NAMALWA (cell line): Measurements from ENCODE around the gene SFI1.

Experiments
- DNase-seq: peaks from one replicate; pipeline ENCODE4 v3.0.0-alpha.2; 2015; ENCODE audit warnings: low spot score

SFI1 gene

GRCh38 chr22:31616315-31616980, 120.1 kb downstream of the SFI1 start:
- peak; percentile 43 for DNase-seq

- no peak for DNase-seq
These were observed 121.7 kb downstream of the SFI1 start for GRCh38 chr22:31618057-31618456.

- no peak for DNase-seq
These were observed 122.3 kb downstream of the SFI1 start for GRCh38 chr22:31618471-31619176.

DNA sequence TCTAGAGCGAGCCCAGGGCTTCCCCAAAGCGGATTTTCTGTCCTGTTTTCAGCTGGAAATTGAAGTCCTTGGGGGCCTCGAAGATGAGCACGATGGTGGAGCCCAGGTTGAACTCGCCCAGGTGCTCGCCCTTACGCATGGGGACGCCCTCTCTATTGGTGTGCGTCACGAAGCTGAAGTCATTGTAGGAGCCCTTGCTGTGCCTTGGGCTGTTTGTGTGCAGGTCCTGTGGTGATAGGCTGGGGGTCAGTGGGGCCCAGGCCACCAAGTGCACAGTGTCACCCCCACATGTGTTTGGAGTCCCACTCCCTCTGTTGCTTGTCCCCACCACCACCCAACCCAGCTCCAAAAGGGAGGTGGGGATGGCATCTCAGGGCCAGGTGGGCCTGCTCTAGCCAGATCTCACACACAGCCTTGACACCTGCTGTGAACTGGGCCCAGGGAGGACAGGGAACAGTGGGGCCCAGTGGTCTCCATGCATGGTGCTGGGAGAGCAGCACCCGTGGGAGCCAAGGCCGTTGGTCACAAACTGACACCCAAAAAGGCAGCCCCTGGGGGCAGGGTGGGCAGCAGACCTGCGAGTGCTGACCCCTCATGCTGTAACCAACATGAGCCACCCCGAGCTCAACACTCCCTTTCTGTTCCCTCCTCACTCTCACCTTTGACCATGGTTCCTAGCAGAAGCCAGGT, 123.4 kb downstream of the SFI1 start:
- DNase-seq = no peak

DNA sequence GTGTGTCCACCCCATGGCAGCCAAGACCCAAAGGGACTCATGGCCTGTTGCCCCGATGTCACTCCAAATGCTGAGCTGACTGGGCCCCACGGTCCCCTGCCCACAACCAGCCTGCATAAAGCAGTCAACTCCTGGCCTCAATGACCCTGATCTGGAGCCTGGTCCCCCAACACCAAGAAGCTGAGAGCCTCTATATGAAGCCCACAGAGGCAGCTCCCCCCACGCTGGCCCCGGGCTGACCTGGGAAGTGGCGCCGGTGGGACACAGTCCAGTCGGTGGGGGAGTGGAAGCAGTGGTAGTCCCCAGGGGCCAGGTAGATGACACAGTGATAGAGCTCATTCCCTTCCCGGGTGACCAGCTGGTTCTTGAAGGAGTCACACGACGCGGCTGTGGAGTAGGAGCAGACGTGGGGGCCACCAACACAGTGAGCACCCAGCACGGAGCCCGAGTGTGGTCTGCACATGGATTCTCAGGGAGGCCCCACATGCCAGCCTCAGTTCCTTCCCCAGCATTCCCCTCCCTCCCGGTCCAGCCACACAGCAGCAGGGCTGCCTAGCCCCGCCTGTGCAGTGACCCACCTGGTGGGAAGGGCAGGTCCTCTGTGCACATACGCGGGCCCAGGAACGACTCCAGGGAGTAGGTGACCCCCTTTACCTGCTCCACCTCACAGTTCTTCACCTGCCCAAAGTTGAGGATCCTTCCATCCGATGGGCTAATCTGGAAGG, 124.6 kb downstream of the SFI1 start:
- DNase-seq = no peak

DNA sequence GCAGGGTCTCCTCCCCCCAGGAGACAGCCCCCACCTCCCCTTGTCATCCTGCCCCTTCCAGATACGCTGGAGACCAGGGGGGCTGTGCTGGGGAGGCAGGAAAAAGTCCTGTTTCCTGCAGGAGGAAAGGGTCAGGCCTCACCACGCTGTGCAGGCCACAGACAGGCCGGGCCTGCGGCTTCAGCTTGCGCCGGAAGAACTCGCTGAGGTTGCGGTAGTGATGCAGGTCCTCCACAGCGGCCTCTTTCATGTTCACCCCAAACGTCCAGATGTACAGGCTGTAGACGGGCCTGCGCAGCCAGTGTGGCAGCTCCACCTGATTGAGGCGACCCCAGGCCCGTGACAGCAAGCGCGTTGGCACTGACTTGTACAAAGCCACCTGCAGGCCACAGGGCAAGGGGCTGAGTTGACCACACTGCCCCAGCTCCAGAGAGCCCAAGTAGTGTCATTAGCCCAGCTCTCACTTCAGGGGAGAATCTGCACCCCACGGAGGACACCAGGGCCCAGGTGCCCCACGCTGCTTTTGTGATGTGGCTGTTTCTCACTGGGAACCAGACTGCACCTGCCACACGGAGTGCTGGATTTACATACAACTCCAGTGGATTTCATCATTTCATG, 125.3 kb downstream of the SFI1 start:
- DNase-seq = no peak

- no peak for DNase-seq
These were observed 126.6 kb downstream of the SFI1 start for GRCh38 chr22:31622980-31623379.

GRCh38 chr22:31623592-31624304, 127.4 kb downstream of the SFI1 start:
- no peak for DNase-seq

DNA sequence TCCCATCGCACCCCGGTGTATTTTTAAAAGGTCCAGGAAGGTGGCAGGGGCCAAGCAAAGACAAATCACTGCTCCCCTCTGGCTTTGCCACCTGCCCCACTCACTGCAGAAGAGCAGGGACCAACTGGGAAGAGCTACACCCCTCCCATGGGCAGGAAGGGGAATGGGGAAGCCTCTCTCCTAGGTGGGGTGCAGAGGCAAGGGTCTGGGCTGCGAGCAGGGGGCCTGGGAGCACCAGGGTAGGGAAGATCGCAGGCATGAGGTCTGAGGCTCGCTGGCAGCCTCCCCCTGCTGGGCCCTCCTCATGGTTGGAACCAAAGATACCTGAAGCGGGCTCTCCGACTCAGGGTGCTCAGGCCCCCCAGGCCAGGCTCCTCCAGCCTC, 128.9 kb downstream of the SFI1 start:
- no peak for DNase-seq

DNA sequence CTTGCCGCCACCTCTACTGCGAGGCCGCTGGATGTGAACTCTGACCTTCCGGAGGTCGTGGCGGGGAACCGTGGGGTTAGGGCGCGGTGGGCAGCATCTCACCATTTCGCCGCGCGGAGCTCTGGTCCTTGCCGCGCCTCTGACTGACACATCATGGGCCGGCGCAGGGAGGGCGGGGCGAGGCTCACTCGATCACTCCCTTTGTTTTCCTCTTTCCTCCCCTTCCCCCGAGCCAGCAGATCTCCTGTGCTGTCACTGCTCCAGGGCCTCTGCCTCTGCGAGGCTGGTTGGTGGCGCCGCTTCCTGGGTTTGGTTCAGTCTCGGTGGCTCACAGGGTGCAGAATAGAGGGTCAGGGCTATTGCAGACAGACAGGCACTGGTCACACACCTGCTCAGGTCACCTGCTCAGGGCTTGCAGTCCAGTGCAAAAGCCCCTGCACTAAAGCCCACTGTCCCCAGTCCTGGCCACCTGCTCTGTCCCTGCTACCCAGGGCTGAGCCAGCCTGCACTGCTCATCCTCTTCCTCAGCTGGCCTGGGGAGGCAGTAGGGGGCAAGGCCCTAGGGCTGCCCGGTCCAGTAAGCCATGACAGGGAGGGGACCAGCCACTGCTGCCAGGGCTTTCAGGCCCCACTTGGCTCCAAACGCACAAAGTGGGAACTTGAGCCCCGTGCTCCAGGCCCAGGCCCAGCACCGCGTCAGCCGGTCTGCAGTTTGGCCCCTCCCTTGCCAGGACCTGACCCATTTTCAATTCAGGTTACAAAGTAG, 129.5 kb downstream of the SFI1 start:
- no peak for DNase-seq

DNA sequence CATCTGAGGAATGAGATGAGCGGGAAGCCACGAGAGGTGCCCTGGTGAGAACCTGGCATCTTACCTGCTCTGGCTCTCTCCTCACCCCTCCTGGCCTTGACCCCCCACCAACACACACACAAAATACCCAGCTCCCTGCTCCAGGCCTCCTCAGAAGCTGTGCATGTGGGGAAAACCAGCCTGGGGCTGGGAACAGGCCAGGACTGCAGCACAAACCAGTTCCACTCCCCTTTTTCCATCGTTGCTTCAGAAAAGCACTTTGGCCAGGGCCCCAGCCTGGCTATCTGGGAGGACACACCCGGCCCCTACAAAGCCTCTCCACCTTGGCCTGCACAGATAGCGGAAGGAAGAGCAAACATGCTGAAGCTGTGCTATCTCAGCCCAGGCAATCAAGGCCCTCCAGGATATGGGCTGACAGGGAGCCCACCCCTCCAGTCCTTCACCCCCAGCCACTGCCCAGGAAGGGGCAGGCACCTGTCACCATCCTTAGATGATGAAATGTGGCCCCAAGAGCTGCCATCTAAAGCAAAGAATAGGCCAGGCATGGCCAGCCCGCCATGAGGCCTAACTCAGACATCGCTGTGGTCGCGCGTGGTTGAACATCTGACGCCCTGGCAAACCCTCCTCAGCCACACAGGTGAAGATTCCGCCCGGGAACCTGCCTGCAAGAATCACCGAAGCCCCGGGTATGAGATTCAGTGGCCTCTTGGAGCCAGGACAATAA, 130.3 kb downstream of the SFI1 start:
- no peak for DNase-seq

DNA sequence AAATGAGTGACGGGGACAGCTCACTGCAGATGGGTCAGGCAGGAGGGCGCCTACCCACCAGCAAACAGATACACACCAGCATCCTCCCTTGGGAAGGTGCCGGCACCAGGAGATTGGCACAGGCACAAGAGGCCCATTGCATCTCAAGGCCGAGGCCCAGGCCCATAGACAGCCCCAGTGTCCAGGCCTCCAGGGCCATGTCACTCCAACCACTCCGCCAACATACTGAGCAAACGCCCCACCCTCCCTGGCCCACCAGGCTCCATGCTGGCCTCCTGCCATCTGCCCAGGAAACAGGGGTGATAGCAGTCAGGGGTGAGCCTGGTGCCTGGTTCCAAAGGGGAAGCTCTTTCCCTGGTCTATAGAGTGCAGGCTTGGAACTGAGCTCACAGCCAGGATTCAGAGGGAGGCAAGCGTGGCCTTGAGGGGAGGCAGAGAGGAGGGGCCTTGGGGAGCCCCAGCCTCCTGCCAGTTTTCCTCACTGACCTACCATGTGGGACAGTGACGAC, 130.9 kb downstream of the SFI1 start:
- DNase-seq = no peak

DNA sequence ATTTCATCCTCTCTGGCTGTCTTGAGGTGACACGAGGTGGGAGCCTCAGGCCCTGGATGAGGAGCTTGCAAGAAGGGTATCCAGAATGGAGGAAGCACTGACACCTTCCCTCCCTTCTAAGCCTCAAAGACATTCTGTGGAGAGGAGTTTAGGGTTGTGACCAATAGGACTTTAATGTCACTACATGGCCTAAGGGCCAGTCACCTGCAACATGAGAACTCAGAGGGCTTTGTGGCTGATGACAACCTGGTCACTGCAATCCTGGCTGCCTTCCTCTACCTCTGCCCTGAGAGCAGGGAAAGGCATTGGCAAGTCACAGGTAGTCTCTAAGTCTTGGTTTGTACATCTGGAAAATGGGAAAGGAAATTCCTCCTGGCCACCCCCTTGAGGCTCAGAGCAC, 132.0 kb downstream of the SFI1 start:
- no peak for DNase-seq

GRCh38 chr22:31628969-31629708, 132.8 kb downstream of the SFI1 start:
- no peak for DNase-seq

DNA sequence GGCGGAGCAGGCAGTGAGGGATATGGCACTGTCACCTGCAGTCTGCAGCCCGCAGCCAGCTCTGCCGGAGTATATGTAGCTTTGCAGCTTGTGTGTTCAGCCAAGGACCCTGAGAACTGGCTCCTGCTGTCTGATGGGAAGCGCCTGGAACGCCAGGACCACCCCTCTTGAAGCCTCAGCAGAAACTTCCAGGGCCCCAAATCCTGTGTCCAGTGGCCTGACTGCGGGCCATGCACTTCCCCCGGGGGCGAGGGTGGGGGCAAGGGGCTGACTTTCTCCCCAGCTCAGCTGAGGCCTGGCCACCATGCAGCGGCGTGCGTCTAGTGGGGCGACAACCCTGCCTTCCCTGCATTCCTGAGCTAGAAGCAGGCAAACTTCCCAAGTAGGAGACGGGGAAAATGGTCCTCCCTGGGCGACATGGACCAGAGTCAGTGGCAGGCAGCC, 133.4 kb downstream of the SFI1 start:
- DNase-seq = no peak

DNA sequence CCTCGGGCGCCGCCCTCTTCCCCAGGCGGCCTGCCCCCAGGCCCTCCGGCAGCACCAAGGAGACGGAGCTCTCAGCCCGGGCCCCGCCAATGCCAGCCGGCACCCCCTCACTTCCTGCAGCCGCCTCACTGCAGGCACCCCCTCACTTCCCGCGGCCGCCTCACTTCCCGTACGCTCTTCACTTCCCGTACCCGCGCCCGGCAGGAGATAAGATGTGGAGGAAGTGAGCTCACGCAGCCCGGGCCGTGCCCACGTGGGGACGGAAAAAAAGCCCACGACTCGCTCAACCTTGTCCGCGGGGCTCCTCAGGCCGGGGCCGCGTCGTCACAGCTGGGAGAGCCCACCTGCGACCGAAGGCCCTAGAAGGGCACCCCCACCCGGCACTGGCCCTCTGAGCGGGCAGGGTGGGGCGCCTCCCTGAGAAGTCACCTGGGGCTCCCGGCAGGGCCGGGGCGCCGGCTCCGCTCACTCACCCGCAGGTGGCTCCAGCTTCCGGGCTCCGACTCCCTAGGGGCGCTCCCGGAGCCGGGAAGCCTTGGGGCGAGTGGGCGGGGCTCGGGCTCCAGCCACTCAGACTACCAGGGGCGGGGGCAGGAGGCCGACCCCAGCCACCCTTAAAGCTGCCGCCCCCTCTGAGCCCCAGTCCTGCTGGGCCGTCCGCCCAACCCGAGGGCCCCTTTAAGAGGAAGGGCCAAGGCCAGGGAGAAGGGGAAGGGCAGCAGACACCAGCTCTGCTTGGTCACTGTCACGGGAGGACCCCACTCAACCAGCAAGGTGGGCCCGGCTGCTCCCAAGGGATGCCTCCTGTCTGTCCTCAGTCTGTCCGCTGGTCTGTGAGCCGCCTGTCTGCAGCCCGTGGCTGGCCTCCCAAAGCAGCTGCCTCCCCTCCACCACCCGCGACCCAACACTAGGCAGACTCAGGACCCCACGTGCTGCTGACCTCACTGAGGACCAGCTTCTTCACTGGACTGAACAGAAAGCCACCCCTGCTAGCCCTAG, 134.3 kb downstream of the SFI1 start:
- DNase-seq = peak; percentile 97

DNA sequence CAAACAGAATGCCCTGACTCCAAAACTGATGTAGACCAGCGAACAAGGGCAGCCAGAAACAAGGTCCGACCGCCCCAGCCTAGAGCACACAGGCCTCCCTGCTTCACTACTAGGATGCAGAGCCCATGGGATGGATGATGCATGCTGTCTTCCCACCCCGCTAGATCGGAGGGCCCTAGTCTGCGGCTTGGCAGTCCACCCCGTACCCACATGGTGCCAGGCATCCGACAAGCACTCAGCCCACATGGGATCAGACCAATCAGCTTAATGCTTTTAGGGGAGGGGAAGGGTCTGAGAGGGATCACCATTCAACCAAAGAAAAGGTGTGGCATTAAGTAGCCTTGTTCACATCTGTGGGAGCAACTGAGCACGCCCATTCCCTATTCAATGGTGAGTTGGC, 135.1 kb downstream of the SFI1 start:
- no peak for DNase-seq
